NB4 (cell line): ENCODE data around the gene SV2C.
"Not testable (repeated sequence)": the region's sequence is repeated elsewhere in the genome, so short reads cannot be mapped to it uniquely, and the experiment has no call there.

ENCODE experiments used
- DNase-seq: peaks from one replicate; pipeline ENCODE4 v3.0.0; 2010; ENCODE audit warnings: low read depth
- H3K4me3 ChIP-seq: one replicate; pipeline ENCODE4 v1.5.1; 2011; ENCODE audit warnings: mild to moderate bottlenecking, low read depth, low read length, moderate library complexity
- CTCF ChIP-seq: IDR thresholded peaks from one replicate; pipeline ENCODE4 v1.5.1; 2012; ENCODE audit warnings: low read depth, low read length
- MAX ChIP-seq: IDR thresholded peaks from 2 replicates; pipeline ENCODE4 v1.6.1; 2011; ENCODE audit warnings: low read depth, low read length
- MYC ChIP-seq: IDR thresholded peaks from 2 replicates; pipeline ENCODE4 v1.6.1; 2011; ENCODE audit warnings: low read depth, low read length
- POLR2A ChIP-seq: IDR thresholded peaks from 2 replicates; pipeline ENCODE4 v1.6.1; 2011; ENCODE audit warnings: mild to moderate bottlenecking; ENCODE audit not compliant: insufficient read length; ENCODE audit errors: extremely low read depth

Gene SV2C

GRCh38 chr5:76291305-76292077, 208.3 kb downstream of the SV2C start:
- H3K4me3 ChIP-seq = no peak overlapping the region
- no peak for DNase-seq
- TF ChIP-seq MAX = no peak
- no peak for TF ChIP-seq POLR2A
- TF ChIP-seq MYC = no peak
- TF ChIP-seq CTCF = no peak

- DNase-seq = peak; percentile 52
- H3K4me3 ChIP-seq = no peak overlapping the region
- TF ChIP-seq CTCF = no peak
- TF ChIP-seq POLR2A = no peak
- TF ChIP-seq MAX = no peak
- no peak for TF ChIP-seq MYC
Observed at GRCh38 chr5:76292620-76293322, 209.6 kb downstream of the SV2C start.

GRCh38 chr5:76294573-76294972, 211.4 kb downstream of the SV2C start:
- DNase-seq = peak; percentile 53
- no peak overlapping the region for H3K4me3 ChIP-seq
- TF ChIP-seq MYC (peak; percentile 65), MAX (peak; percentile 97), CTCF (no peak), POLR2A (no peak)

GRCh38 chr5:76298852-76299251, 215.7 kb downstream of the SV2C start:
- DNase-seq = no peak
- no peak overlapping the region for H3K4me3 ChIP-seq
- TF ChIP-seq MYC (no peak), MAX (no peak), CTCF (no peak), POLR2A (no peak)

- H3K4me3 ChIP-seq = no peak overlapping the region
- DNase-seq = no peak
- TF ChIP-seq POLR2A = no peak
- TF ChIP-seq MYC = no peak
- no peak for TF ChIP-seq MAX
- no peak for TF ChIP-seq CTCF
Observed at GRCh38 chr5:76299592-76299991, 216.4 kb downstream of the SV2C start.

GRCh38 chr5:76301932-76302331, 218.7 kb downstream of the SV2C start:
- peak; percentile 44 for DNase-seq
- H3K4me3 ChIP-seq = not testable (repeated sequence)

GRCh38 chr5:76302661-76303060, 219.5 kb downstream of the SV2C start:
- DNase-seq, H3K4me3 ChIP-seq: not testable (repeated sequence)
